KG1 (cell line): Measurements from ENCODE around the gene DDX56.
"Not testable (repeated sequence)": the region's sequence is repeated elsewhere in the genome, so short reads cannot be mapped to it uniquely, and the experiment has no call there.

Experiments
- DNase-seq: peaks from one replicate; lab custom pipeline; 2025; lab: John Stamatoyannopoulos, UW

DDX56 gene

DNA sequence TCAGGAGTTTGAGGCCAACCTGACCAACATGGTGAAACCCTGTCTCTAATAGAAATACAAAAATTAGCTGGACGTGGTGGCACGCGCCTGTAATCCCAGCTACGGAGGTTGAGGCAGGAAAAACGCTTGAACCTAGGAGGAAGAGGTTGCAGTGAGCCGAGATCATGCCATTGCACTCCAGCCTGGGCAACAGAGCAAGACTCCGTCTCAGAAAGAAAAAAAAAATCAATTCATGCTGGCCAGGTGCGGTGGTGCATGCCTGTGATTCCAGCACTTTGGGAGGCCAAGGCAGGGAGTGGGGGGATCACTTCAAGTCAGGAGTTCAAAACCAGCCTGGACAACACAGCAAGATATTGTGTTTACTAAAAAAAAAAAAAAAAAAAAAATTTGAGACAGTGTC, 23.5 kb upstream of the DDX56 start:
- not testable (repeated sequence) for DNase-seq

DNA sequence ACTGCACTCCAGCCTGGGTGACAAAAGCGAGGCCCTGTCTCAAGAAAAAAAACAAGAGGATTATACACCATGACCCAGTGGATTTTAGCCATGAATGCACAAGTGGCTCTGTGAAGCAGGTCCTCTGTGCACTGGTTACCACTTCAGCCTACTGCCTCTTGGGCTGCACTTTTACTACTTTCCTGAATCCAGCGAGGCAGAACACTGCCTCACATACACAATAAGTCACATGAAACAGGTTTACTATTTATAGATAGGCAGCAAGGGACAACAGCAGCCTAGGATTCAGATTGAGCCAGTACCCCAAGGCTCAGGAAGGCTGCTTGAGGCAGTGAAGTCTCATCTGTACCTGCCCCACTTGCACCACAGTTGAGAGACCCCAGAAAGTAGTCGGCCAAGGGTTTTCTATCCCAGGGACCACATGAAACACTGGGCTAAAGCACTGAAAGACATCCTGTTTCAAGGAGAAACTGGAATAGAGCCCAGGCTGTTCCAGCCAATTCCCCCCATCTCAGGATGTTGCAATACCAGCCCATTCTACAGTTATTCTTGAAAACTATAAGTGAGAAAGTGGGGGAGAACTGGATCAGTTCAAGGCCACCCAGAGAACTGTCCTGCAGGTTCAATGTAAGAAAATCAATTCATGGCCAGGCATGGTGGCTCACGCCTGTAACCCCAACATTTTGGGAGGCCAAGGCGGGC, 22.4 kb upstream of the DDX56 start:
- DNase-seq = no peak

DNA sequence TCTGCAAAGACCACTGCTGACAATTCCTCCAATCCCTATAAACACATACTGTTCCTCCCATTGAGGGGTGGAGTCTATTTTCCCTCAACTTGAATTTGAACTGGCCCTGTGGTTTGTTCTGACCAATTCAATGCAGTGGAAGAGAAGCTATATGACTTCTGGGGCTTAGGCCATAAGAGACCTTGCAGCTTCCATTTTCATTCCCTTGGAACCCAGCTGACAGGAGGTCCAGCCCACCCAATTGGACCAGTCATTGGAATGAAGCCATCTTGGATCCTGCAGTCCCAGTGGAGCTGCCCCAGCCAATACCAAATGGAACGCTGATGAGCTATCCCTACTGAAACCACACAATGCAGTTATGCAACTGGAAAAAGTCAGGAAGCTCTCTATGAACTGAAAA, 17.2 kb upstream of the DDX56 start:
- DNase-seq = no peak

DNA sequence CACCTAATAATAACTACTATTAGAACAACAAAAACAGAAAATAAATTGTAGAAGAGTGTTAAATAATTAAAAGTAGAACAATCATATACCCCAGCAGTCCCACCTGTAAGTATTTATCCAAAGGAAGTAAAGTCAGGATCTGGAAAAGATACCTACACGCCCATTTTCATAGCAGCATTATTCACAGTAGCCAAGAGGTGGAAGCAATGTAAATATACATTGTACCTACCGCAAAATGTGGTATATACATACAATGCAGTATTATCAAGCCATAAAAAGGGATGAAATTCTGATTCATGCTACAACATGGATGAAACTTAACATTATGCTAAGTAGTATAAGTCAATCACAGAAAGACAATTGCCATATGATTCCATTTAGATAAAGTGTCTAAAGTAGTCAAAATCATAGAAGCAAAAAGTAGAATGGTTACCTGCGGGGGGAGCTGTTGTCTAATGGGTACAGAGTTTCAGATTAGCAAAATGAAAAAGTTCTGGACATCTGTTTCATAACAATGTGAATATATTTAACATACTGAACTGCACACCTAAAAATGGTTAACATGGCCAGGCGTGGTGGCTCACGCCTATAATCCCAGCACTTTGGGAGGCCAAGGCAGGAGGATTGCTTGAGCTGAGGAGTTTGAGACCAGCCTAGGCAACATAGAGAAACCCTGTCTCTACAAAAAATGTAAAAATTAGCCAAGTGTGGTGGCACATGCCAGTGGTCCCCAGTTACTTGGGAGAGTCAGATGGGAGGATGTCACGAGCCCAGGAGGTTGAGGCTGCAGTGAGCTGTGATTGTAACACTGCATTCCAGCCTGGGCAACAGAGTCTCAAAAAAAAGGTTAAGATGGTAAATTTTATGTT, 14.4 kb upstream of the DDX56 start:
- peak; percentile 41 for DNase-seq

DNA sequence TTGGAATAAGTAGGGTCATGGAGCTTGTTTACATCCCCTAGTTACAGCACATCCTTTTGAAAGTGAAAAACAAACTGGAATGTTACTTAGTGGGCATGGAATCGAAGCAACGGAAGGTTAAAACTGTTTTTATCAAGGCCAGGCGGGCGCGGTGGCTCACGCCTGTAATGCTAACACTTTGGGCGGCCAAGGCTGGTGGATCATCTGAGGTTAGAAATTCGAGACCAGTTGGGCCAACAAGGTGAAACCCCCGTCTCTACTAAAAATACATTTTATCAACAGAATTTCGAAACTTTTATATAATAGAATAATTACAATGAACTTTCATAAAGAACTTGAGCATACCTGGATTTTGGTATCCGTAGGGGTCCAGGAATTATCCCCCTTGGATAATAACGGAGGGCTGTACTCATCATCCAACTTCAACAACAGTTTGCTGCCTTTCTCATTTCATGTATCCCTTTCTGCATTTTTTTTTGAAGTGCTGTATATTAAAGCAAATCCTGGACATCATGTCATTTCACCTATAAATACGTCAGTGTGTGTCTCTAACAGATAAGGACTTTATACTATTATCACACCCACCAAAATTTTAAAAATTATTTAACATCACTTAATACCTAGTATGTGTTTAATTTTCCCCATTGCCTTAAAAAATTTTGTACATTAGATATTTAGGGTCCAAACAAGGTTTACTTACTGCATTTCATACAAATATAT, 9.6 kb upstream of the DDX56 start:
- DNase-seq = no peak

DNA sequence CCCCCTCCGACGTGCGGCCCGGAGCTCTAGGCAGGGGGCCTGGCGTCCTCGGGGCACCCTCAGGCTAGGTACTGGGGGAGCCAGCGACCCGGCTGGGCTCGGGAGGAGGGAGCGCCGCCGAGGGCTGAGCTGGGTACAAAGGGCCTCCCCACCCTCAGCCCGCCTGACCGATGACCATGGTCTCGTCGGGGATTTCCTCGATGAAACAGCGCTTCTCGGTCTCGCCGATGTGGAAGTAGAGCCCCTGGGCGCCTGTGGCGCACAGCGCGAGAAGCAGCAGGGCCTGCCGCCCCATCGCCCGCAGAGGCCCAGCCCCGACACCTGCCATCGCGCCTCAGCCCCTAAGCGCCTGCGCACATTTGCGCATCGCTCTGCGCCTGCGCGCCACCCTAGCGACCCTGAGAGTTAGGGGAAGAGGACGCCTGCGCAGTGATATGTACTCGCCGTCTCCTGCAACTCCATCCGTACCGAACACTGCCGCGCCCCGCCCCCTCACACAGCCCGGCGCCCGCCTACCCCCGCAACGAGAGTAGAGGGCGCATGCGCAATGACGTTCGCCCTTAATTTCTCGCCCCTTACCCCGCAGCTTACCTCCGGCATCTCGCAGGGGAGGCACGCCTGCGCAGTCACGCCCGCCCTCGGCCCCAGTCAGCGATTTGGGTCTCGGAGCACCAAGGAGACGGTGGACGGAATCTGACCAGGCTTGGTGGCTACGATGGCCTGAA, 8.3 kb upstream of the DDX56 start, which contains the start of gene TMED4:
TSS of gene TMED4 (minus strand) at position 353 of the 725 bp plus-strand sequence. CDS start at position 328, 25 bp downstream.
- DNase-seq = peak; percentile 99

DNA sequence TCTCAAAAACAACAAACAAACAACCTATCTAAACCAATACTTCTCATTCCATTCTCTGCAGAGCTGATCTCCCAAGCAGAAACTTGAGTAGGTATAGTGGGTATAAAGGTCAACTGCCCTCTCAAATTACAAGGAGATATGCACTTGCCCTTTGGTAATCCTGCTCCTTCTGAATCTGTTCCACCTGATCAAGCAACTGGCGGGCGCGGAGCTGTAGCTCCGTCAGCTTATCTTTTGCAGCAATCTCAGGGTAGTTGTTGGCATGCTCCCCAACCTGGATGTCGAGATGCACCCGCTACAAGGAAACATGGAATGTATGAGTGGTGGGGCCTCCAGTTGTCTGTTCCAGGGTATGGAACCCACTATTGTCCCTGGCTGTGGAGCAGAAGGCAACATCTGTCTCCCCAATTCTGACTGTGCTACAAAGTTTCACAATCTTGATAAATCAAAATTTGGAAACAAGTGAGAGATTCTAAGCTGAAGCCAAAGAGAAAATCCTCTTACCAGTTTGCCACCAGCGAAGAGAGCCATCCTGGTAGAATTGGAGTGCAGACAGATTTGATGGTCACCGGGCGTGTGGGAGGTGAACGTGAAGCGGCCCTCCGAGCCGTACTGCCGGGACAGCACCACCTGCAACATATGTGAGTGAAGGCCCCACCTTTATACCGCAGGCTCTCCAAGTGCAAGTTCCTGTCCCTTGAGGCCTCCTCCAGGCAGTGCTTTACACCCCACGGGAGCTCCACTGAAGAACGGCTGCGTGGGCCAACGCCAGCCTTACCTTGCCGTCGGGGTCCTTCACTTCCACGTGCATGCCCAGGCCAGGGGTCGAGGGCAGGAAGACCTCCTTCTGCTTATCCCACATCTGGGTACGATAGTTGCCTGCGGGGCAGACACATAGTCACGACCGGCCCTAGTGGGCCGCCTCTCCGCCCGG, 7.5 kb upstream of the DDX56 start:
- no peak for DNase-seq

DNA sequence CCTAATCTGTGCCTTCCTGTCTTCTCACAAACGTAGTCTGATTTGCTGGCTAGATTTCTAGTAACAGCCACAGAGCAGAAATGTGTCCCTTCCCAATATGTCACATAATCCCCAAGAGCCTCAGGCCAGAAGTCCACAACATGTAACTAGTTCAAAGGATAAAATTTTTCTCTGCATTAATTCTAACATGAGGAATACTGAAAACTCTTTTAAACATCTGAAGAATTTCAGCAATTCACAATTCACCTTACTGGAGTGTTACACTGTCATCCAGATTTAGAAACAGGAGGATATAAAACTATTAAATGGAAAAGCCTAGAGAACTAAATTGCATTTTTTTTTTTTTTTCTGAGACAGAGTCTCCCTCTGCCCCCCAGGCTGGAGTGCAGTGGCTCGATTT, 2.5 kb upstream of the DDX56 start:
- no peak for DNase-seq

DNA sequence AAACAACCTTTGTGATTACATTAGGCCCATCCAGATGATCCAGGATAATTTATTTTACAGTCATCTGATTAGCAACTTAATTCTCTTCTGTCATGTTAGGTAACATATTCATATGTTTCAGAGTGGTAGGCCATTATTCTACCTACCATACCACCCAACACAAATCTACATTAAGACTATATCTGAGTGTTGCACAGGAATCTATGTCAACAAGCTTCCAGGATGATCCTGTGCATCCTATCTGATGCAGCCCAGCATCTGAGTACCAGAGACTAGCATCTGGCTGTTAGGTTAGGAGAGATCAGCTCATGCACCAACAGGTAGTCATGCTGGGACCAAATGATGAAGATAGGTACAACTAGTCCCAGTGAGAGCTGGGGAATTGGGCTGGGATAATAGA, 1.3 kb upstream of the DDX56 start:
- no peak for DNase-seq

DNA sequence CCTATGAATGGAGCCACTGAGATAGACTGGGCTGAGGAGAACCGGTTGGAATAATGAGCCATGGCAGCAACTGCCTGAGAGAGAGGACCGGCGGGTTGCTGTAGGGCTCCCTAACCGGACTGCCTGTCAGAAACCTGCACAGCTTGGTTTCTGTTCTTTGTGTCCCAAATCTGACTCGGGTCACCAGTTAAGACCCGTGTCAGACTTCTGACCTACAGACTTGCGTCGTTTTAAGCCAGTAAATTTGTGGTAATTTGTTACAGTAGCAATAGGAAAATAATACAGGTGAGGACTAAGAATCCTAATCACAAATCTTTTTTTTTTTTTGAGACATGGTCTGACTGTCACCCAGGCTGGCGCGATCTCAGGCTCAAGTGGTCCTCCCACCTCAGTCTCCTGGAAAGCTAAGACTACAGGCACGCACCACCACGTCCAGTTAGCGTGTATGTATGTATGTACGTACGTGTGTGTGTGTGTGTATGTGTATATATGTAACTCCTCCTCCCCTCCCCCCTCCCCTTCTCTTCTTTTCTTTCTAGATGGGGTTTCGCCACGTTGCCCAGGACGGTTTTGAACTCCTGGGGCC, 672 bp upstream of the DDX56 start:
- DNase-seq = peak; percentile 51

DNA sequence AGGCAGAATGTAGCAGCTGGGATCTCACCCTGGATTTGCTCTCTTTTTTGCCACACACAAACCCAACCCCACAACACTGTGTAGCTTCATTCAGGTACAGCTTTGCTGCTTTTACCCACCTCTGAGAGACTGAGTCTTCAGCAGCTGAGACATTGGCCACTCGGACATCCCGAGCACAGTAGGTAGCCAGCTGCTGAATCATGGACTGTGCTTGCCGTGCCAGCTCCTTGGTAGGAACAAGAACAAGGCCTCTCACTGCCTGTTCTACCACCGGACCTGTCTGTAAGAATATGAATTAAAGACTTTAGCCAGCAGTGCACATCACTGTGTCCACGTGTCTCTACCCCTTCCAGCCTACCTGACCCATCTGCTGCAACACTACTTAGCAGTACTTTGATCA, 937 bp downstream of the DDX56 start:
- DNase-seq = no peak

DNA sequence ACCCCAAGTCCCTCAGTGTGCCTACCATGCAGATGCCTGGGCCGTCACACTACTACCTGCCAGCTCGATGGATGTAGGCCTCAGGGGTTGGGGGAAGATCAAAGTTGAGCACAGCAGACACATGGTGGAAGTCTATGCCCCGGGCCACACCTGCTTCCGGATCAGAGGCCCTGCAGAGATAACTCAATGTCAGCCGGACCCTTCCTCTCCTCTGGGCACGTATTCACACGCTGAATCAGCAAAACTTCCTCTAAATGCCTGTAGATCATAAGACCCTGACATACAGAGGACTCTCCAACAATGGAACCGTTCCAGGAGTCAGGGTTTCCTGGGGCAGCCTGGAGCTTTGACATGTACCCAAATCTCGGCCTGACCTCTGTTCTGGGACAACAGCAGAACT, 3.7 kb downstream of the DDX56 start:
- no peak for DNase-seq

DNA sequence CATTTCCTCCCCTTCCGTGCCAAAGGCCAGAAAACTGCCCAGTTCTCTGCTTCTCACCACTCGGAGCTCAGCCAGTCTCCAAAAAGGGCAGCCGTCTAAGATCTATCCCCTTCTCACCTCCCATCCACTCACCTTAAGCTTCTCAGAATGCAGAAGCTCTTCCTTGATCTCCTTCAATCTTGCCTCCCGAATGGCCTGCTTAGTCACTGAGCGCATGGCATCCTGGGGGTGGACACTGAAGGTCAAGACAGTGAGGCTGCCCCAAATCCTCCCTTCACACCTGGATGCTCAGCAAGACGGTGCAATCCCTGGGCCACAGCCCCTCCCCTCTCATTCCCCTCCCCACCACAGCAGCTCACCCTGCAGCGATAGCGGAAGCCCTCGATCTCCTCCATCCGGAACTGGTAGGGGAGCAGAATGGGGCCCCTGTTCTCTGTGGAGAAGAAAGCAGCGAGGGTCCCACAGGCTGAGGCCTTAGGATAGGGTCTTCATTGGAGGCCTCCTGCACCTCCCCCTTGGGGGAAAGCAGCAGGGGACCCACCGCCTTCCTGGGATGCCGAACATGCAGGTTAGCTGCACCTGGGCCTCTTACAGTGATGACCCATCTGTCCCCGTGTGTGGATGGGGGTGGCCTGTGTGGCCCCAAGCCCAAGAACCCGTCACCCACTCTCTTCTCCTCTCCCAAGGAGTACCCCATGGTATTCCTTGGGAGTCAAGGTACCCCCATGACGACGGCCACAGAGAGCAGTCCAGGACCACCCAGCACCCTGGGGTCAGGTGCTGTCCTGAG, 4.7 kb downstream of the DDX56 start:
- DNase-seq = no peak

DNA sequence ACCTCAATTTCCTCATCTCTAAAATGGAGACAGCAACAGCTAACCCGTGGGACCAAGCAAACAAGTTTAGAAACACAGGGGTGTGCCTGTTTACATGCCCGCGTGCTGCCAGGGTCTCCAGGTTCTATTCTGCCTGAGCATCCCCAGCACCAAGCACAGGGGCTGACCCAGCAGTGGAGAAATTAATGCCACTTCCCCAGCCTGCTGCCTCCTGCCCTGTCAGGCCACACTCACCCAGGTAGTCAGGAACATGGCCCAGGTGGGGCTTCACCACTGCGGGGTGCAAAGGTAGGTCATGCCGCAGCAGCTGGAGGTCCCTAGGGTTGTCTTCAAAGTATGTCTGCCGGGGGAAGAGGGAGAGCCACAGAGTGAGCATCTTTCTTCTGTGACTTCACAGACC, 5.8 kb downstream of the DDX56 start:
- no peak for DNase-seq

DNA sequence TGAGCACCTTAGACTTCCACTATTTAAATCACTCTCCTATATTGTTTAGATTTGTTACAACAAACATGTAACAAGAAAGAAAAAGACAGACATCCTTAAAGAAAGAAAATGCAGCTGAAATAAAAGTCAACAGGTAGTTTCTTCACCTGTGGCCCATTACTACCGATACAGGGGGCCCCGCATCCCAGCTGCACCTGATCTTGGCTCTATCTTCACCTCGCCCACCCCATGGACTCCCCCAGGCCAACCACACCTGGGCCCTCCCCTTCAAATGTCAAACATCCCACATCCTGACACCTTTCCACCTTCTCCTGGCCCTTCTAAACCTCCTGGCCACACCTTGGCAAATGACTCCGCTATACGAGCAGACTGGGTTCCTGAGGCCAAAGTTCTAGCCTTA, 7.0 kb downstream of the DDX56 start:
- DNase-seq = no peak

DNA sequence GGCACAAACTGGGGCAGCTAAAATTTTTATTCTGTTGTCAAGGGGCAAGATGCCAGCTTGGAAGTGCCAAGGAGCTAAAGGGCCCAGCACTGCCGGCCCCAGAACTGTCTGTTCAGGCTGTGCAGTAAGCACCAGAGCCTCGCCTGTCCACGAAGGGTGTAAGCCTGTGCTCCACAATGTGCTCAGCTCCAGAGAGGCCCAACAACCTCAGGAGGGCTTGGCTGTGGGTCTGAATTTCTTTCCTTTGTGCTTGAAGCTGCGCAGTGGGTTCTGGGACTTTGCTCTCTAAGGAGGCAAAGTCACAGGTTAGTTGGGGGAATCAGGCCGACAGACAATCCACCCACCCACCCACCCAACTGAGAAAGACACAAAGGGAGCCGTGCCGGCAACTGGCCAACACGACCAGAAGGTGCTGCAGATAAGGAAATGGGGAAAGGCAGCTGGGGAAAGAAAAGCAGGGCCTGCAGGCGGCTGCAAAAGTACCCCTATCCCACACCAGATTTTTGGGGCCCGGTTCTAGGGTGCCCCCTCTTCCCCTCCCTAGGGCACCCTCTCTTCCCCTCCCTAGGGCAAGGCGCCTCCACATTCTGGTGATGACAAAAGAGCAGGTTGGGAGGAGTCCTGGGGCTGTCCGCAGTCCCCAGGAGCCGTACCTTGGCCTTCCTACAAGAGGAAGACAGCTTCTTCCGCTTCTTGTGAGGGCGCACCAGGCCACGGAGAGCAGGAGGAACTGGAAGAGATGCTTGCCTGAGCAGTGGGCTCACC, 7.7 kb downstream of the DDX56 start:
- DNase-seq = no peak

DNA sequence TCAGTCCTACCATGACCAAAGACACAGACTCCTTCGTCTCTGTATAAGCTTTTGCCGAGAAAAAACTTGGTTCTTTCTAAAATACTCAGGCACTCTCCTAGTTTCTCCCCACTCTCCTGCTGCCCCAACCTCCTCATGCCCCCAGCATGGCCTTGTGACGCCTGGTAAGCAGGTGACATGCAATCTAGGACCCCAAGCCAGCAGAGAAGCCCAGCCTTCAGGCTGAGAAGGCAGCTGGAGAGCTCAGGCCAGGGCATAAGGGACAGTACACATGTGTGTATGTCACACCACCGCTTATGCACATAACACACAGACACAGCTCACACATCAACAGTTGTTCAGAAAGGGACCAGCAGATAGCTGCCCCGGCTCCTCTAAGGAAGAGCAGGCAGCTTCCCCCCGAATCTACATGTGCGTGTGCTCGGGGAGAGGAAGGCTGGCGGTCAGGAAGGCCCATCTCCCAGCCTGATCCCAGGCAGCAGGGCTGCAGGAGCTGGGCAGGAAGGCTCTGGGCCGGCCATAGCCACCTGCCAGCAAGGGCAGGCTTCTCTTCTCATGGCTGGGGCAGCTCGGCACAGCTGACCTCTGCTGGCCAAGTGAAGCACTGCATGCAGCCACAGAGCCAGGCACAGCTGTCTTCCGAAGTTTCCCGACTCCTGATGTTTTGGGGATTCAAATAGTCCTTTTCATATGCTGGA, 8.5 kb downstream of the DDX56 start:
- peak; percentile 24 for DNase-seq

DNA sequence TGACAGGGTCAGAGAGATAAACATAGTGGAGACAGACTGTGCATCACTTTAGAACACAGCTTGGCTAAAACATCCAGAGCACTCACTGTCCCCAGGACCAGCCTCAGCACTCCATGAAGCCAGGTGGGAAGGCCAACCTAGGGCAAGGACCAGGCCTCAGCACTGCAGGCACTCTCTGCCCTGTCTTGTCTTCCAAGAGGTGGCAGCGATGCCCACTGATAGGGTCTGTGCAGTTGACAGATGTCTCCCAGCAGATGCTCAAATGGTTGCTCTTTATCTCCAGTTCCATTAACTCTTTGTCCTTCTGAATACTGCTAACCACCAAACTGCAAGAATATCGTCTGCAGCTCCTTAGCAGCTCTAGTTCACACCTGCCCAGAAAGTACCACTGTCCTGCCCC, 9.1 kb downstream of the DDX56 start:
- no peak for DNase-seq
